H1 (cell line): ENCODE measurements around the gene HCST. TPM values are rescaled to one million over a fixed set of nuclear protein-coding genes. Genes with fewer than 3 reads are reported as not detected.

Source experiments
- CTCF ChIA-PET: fragments of 300-600 bp; sonication (Branson Sonifier 250); formaldehyde crosslinking; loops from one replicate; lab custom pipeline; 2021; ENCODE audit not compliant: partially characterized antibody; lab: Charles Lee
- POLR2A ChIA-PET: fragments of 300-600 bp; sonication (Branson Sonifier 250); formaldehyde crosslinking; loops from one replicate; lab custom pipeline; 2021; ENCODE audit warnings: inconsistent platforms; ENCODE audit not compliant: partially characterized antibody; lab: Charles Lee
- DNase-seq, 2 experiments: peaks; one replicate each; pipeline versions ENCODE4 v3.0.0 to v3.0.0-alpha.2; 2010 to 2022; ENCODE audit warnings: low spot score in 2 of 2, low read depth in 1 of 2, mixed read lengths in 1 of 2
- FAIRE-seq: peaks from 2 replicates; lab custom pipeline; 2011; peaks lifted over from hg19 to GRCh38; lab: Jason Lieb, UNC
- H2AFZ ChIP-seq: 2 replicates; pipeline ENCODE4 v1.8.1; 2012; ENCODE audit warnings: low read length, inconsistent platforms
- H2AK5ac ChIP-seq: 2 replicates; pipeline ENCODE4 v1.6.1; 2013; ENCODE audit warnings: low read depth, low read length
- H2BK120ac ChIP-seq: replicated peaks from 2 replicates; pipeline ENCODE3; 2013; ENCODE audit warnings: low read depth, low read length, inconsistent platforms
- H2BK12ac ChIP-seq: 2 replicates; pipeline ENCODE4 v1.6.1; 2013; ENCODE audit warnings: low read depth, low read length
- H2BK15ac ChIP-seq: 2 replicates; pipeline ENCODE4 v1.6.1; 2013; ENCODE audit warnings: low read length
- H2BK20ac ChIP-seq: 2 replicates; pipeline ENCODE4 v1.6.1; 2013; ENCODE audit warnings: low read length
- H2BK5ac ChIP-seq: 2 replicates; pipeline ENCODE4 v1.6.1; 2013; ENCODE audit warnings: low read depth, low read length
- H3K14ac ChIP-seq: 2 replicates; pipeline ENCODE4 v1.6.1; 2013; ENCODE audit warnings: inconsistent platforms; ENCODE audit not compliant: insufficient read length
- H3K18ac ChIP-seq: 2 replicates; pipeline ENCODE4 v1.6.1; 2013; ENCODE audit warnings: low read length; ENCODE audit errors: extremely low read depth
- H3K23ac ChIP-seq: 2 replicates; pipeline ENCODE4 v1.6.1; 2013; ENCODE audit warnings: inconsistent platforms; ENCODE audit not compliant: insufficient read length
- H3K23me2 ChIP-seq: 2 replicates; pipeline ENCODE4 v1.6.1; 2013; ENCODE audit warnings: low read depth, low read length
- H3K27ac ChIP-seq: 2 replicates; pipeline ENCODE4 v1.6.1; 2011; ENCODE audit warnings: low read depth, low read length, inconsistent platforms
- H3K27me3 ChIP-seq, 4 experiments: replicated peaks in 1 of 4; 1 replicate in 1 of 4; 2 replicates in 3 of 4; pipeline versions ENCODE4 v1.6.1 to v1.8.1; 2011 to 2013; ENCODE audit warnings: low read length in 3 of 4, mild to moderate bottlenecking in 3 of 4, inconsistent platforms in 2 of 4, mixed read lengths in 2 of 4, moderate library complexity in 1 of 4; ENCODE audit not compliant: control insufficient read depth in 3 of 4, insufficient read depth in 3 of 4; ENCODE audit errors: extremely low read depth in 1 of 4
- H3K36me3 ChIP-seq, 4 experiments: 2 replicates each; pipeline versions ENCODE4 v1.6.1 to v1.8.1; 2011 to 2013; ENCODE audit warnings: mild to moderate bottlenecking in 4 of 4, low read length in 3 of 4, moderate library complexity in 2 of 4, control low read depth in 1 of 4, inconsistent platforms in 1 of 4; ENCODE audit not compliant: insufficient read depth in 4 of 4, control insufficient read depth in 2 of 4
- H3K4ac ChIP-seq: replicated peaks from 2 replicates; pipeline ENCODE3; 2013; ENCODE audit warnings: low read length, low read depth, mixed read lengths, inconsistent platforms; ENCODE audit not compliant: insufficient read length
- H3K4me1 ChIP-seq, 4 experiments: replicated peaks in 1 of 4; 1 replicate in 1 of 4; 2 replicates in 3 of 4; pipeline versions ENCODE4 v1.6.1 to v1.8.1; 2011 to 2013; ENCODE audit warnings: low read length in 3 of 4, inconsistent platforms in 2 of 4, mixed read lengths in 1 of 4; ENCODE audit not compliant: insufficient read depth in 4 of 4, control insufficient read depth in 3 of 4
- H3K4me2 ChIP-seq, 2 experiments: 2 replicates each; pipeline versions ENCODE4 v1.6.1 to v1.8.1; 2011 to 2013; ENCODE audit warnings: low read depth in 2 of 2, low read length in 2 of 2, control low read depth in 1 of 2, inconsistent platforms in 1 of 2, mild to moderate bottlenecking in 1 of 2; ENCODE audit not compliant: insufficient read depth in 1 of 2
- H3K4me3 ChIP-seq, 4 experiments: fragments of 200-600, 300-600 bp in 1 of 4; sonication (generic), shearing (Covaris generic), sonication (Bioruptor Twin) in 1 of 4; 2 replicates each; pipeline versions ENCODE4 v1.5.1 to v1.8.1; 2011 to 2016; ENCODE audit warnings: low read length in 4 of 4, low read depth in 3 of 4, control low read depth in 2 of 4, inconsistent platforms in 2 of 4, mild to moderate bottlenecking in 2 of 4, mixed read lengths in 1 of 4, moderate library complexity in 1 of 4; ENCODE audit not compliant: insufficient read depth in 2 of 4; ENCODE audit errors: extremely low read depth in 1 of 4
- H3K56ac ChIP-seq: replicated peaks from 2 replicates; pipeline ENCODE3; 2013; ENCODE audit warnings: low read depth, mild to moderate bottlenecking, mixed read lengths, low read length, inconsistent platforms; ENCODE audit not compliant: insufficient read length
- H3K79me1 ChIP-seq: 2 replicates; pipeline ENCODE4 v1.6.1; 2013; ENCODE audit warnings: low read depth, low read length, control low read depth
- H3K79me2 ChIP-seq, 2 experiments: 2 replicates each; pipeline versions ENCODE4 v1.6.1 to v1.8.1; 2012 to 2013; ENCODE audit warnings: low read length in 2 of 2, mild to moderate bottlenecking in 2 of 2, inconsistent platforms in 1 of 2; ENCODE audit not compliant: insufficient read depth in 2 of 2, control insufficient read depth in 1 of 2
- H3K9ac ChIP-seq, 4 experiments: replicated peaks in 1 of 4; 1 replicate in 1 of 4; 2 replicates in 3 of 4; pipeline versions ENCODE4 v1.6.1 to v1.8.1; 2011 to 2013; ENCODE audit warnings: low read depth in 3 of 4, low read length in 3 of 4, control low read depth in 2 of 4, mild to moderate bottlenecking in 2 of 4, moderate library complexity in 2 of 4, inconsistent platforms in 1 of 4; ENCODE audit errors: extremely low read depth in 1 of 4
- H3K9me3 ChIP-seq, 2 experiments: 2 replicates each; pipeline versions ENCODE4 v1.6.1 to v1.8.1; 2012 to 2013; ENCODE audit warnings: mild to moderate bottlenecking in 2 of 2, moderate library complexity in 2 of 2, control low read depth in 1 of 2, inconsistent platforms in 1 of 2, low read depth in 1 of 2, low read length in 1 of 2, mixed read lengths in 1 of 2; ENCODE audit not compliant: insufficient read depth in 2 of 2
- H4K20me1 ChIP-seq, 2 experiments: replicated peaks in 1 of 2; 2 replicates each; pipeline versions ENCODE3 to v1.8.1; 2011 to 2013; ENCODE audit warnings: inconsistent platforms in 2 of 2, low read length in 2 of 2, mild to moderate bottlenecking in 1 of 2; ENCODE audit not compliant: insufficient read depth in 2 of 2, control insufficient read depth in 1 of 2
- H4K5ac ChIP-seq: 2 replicates; pipeline ENCODE4 v1.6.1; 2013; ENCODE audit warnings: low read length, low read depth, mixed read lengths, inconsistent platforms; ENCODE audit not compliant: insufficient read length
- H4K8ac ChIP-seq: 2 replicates; pipeline ENCODE4 v1.8.0; 2013; ENCODE audit warnings: mild to moderate bottlenecking, moderate library complexity, low read length, inconsistent platforms; ENCODE audit not compliant: insufficient read depth; ENCODE audit errors: extremely low read depth
- H4K91ac ChIP-seq: replicated peaks from 2 replicates; pipeline ENCODE3; 2013; ENCODE audit warnings: low read length, mixed read lengths, inconsistent platforms; ENCODE audit not compliant: insufficient read length
- RNF2 ChIP-seq: fragments of 200-900, 300-1000 bp; sonication (generic); IDR thresholded peaks from 2 replicates; pipeline ENCODE4 v1.7.1; 2016; ENCODE audit warnings: borderline replicate concordance, low read depth, mild to moderate bottlenecking, antibody characterized with exemption, low read length; ENCODE audit not compliant: poor library complexity, severe bottlenecking; ENCODE audit errors: missing control alignments
- WGBS, 2 experiments: shearing (Covaris generic) in 1 of 2; methylation state at CpG; one replicate each; pipeline versions ENCODE4 v1.1.6 to v1.1.7; 2013 to 2015; ENCODE audit warnings: low lambda C conversion rate in 2 of 2, mixed read lengths in 2 of 2, inconsistent platforms in 1 of 2, low coverage in 1 of 2, missing lambda C conversion rate in 1 of 2; ENCODE audit not compliant: insufficient replicate concordance in 2 of 2, insufficient coverage in 1 of 2, insufficient read length in 1 of 2; ENCODE audit errors: extremely low coverage in 1 of 2, missing lambda C conversion rate in 1 of 2; 5-methylcytosine and 5-hydroxymethylcytosine counted together
- polyA plus RNA-seq, 7 experiments: library from polyadenylated mRNA; depleted of rRNA in 3 of 7; stranded (reverse) in 5 of 7; unstranded in 2 of 7; fragments of >200 nt in 5 of 7; fragments of 200-250 nt in 2 of 7; gene quantifications; 1 replicate in 5 of 7; 2 replicates in 1 of 7; 4 replicates in 1 of 7; pipeline versions ENCODE4 v1.2.1 to v1.2.3, GENCODE V29; 2011 to 2013; ENCODE audit warnings: missing spikeins in 2 of 7, mixed read lengths in 2 of 7
- total RNA-seq: library from RNA; stranded (reverse); fragmentation: NEBNext Ultra II Directional; extraction: Animal tissue kit (Norgen Biotek cat#: 25700); gene quantifications from 2 replicates; pipeline ENCODE4 v1.2.1, GENCODE V29; 2021

HCST gene
- total and polyA plus RNA-seq, 2 of the 8 experiments (the other 6 are each of a cell fraction or from before 2014, with no cell fraction given): 2.8 TPM; not detected in 1

DNA sequence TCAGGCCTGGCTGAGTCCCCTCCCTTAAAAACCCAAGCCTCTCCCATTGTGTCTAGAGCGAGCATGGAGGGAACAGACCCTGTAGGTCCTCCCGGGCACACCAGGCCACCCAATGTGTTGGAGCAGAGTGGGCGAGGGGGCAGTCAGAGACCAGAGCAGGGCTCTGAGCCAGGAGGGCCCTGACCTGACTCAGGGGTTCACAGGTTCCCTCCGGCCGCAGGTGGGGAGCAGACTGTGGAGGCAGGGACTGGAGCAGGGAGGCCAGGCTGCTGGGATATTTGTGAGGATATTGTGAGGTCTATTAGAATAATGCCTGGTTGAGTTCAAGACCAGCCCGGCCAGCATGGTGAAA, 7.3 kb downstream of the HCST start:
- H3K23ac ChIP-seq: no peak overlapping the region
- no peak overlapping the region for H3K56ac ChIP-seq
- peak overlapping the region; percentile 95; the same call in 1 of the 2 replicates for H2BK12ac ChIP-seq
- peak overlapping the region; percentile 84; the same call in 1 of the 2 replicates for H2AFZ ChIP-seq
- H3K23me2 ChIP-seq: no peaks in the 10 kb centered on the region
- H4K20me1 ChIP-seq: no peaks in the 10 kb centered on the region
- H4K5ac ChIP-seq: no peak overlapping the region
- H3K79me2 ChIP-seq: no peaks in the 10 kb centered on the region
- no peaks in the 10 kb centered on the region for H3K9me3 ChIP-seq
- H3K79me1 ChIP-seq: no peaks in the 10 kb centered on the region
- H3K4ac ChIP-seq: no peak overlapping the region
- no peak for TF ChIP-seq RNF2
- no peak overlapping the region for H3K14ac ChIP-seq
- peak overlapping the region; percentile 25 for H4K91ac ChIP-seq
- peak overlapping the region; percentile 61; the same call in 1 of the 2 replicates for H2BK15ac ChIP-seq
- H2BK5ac ChIP-seq: no peak overlapping the region; the same call in 1 of the 2 replicates
- WGBS, 2 experiments: 85% methylated on average over 6 of the region's 6 CpGs; no CpG with 5 or more reads in 1 of the 2 experiments
- POLR2A ChIA-PET: no interaction called here
- no peaks in the 10 kb centered on the region for H3K27me3 ChIP-seq
- no peak overlapping the region for H2AK5ac ChIP-seq
- no peaks in the 10 kb centered on the region for H3K36me3 ChIP-seq
- H2BK120ac ChIP-seq: no peak overlapping the region
- H2BK20ac ChIP-seq: no peak overlapping the region
- peak overlapping the region; percentile 47; the same call in 1 of the 2 replicates for H3K27ac ChIP-seq
- peak overlapping the region; percentile 86 for H4K8ac ChIP-seq
- no peak overlapping the region for H3K4me2 ChIP-seq
- CTCF ChIA-PET: interaction anchor here (0.8 to 1.7 kb wide), 3 partner anchors 15 to 125 kb away, joined by 3 read pairs; no protein-coding TSS in a partner anchor
- no peak overlapping the region for H3K18ac ChIP-seq
- peaks cover 0 to 17% (median 7%) of the 10 kb centered on the region in 4 experiments; a peak in 4 of 7 replicates for H3K4me1 ChIP-seq
- H3K9ac ChIP-seq: no peak overlapping the region
- no peak for FAIRE-seq
- no peak for DNase-seq
- no peak overlapping the region for H3K4me3 ChIP-seq
